IMR-90 (cell line): ENCODE data around the gene PEAK1. TPM values are rescaled to one million over a fixed set of nuclear protein-coding genes. Genes with fewer than 3 reads are reported as not detected.

ENCODE experiments used
- ATAC-seq: fragments of 200-7000 bp; cut with Tn5 transposase; 2 replicates; pipeline ENCODE4 v1.9.1; 2020; ENCODE audit warnings: low read depth, mild to moderate bottlenecking, moderate library complexity
- BruUV-seq: library from RNA; stranded (reverse); fragments of 400-500 nt; replicated peaks from 2 replicates; lab custom pipeline; 2021; lab: Mats Ljungman, UMichigan
- CTCF ChIA-PET: fragments of 300-600 bp; formaldehyde crosslinking; extraction: SDS; loops from one replicate; lab custom pipeline; 2021; ENCODE audit warnings: antibody characterized with exemption; lab: Yijun Ruan, JAX
- POLR2A ChIA-PET: fragments of 300-600 bp; sonication (Branson Sonifier 250); formaldehyde crosslinking; loops from one replicate; lab custom pipeline; 2022; ENCODE audit warnings: antibody characterized with exemption; ENCODE audit not compliant: unreplicated experiment; lab: Charles Lee
- DNase-seq: peaks from one replicate; pipeline ENCODE4 v3.0.0; 2013
- H2AFZ ChIP-seq: replicated peaks from 2 replicates; pipeline ENCODE3; 2013; ENCODE audit warnings: low read length, mild to moderate bottlenecking; ENCODE audit not compliant: poor library complexity
- H2AK5ac ChIP-seq: 2 replicates; pipeline ENCODE4 v1.6.1; 2013; ENCODE audit warnings: low read depth, low read length, inconsistent platforms
- H2AK9ac ChIP-seq: replicated peaks from 2 replicates; pipeline ENCODE3; 2013; ENCODE audit warnings: mild to moderate bottlenecking, low read depth, low read length, moderate library complexity; ENCODE audit not compliant: poor library complexity
- H2BK120ac ChIP-seq: 2 replicates; pipeline ENCODE4 v1.6.1; 2013; ENCODE audit warnings: low read depth, low read length, inconsistent platforms
- H2BK15ac ChIP-seq: 3 replicates; pipeline ENCODE4 v1.6.1; 2013; ENCODE audit warnings: low read depth, low read length, inconsistent platforms
- H2BK20ac ChIP-seq: 2 replicates; pipeline ENCODE4 v1.6.1; 2013; ENCODE audit warnings: low read depth, mild to moderate bottlenecking, inconsistent platforms, low read length, moderate library complexity
- H2BK5ac ChIP-seq: 2 replicates; pipeline ENCODE4 v1.6.1; 2013; ENCODE audit warnings: mild to moderate bottlenecking, low read depth, low read length, inconsistent platforms; ENCODE audit not compliant: poor library complexity, severe bottlenecking
- H3K14ac ChIP-seq: replicated peaks from 2 replicates; pipeline ENCODE4 v1.6.1; 2013; ENCODE audit warnings: low read depth, low read length, inconsistent platforms
- H3K18ac ChIP-seq: 2 replicates; pipeline ENCODE4 v1.6.1; 2013; ENCODE audit warnings: low read depth, low read length, control low read depth
- H3K23ac ChIP-seq: 2 replicates; pipeline ENCODE4 v1.6.1; 2013; ENCODE audit warnings: low read depth, low read length, inconsistent platforms
- H3K27ac ChIP-seq: 2 replicates; pipeline ENCODE4 v1.5.1; 2013; ENCODE audit warnings: mild to moderate bottlenecking, control low read depth, low read length; ENCODE audit not compliant: insufficient read depth
- H3K27me3 ChIP-seq: 2 replicates; pipeline ENCODE4 v1.6.1; 2013; ENCODE audit warnings: low read length; ENCODE audit not compliant: control insufficient read depth, insufficient read depth
- H3K36me3 ChIP-seq: 2 replicates; pipeline ENCODE4 v1.6.1; 2013; ENCODE audit warnings: low read length, mixed read lengths; ENCODE audit not compliant: control insufficient read depth, insufficient read depth
- H3K4ac ChIP-seq: 2 replicates; pipeline ENCODE4 v1.6.1; 2013; ENCODE audit warnings: low read depth, low read length, inconsistent platforms
- H3K4me1 ChIP-seq: 2 replicates; pipeline ENCODE4 v1.6.1; 2013; ENCODE audit warnings: low read length, mixed read lengths; ENCODE audit not compliant: control insufficient read depth, insufficient read depth
- H3K4me2 ChIP-seq: 2 replicates; pipeline ENCODE4 v1.6.1; 2013; ENCODE audit warnings: low read depth, mild to moderate bottlenecking, control low read depth, low read length, moderate library complexity
- H3K4me3 ChIP-seq: 2 replicates; pipeline ENCODE4 v1.5.1; 2013; ENCODE audit warnings: low read depth, mild to moderate bottlenecking, control low read depth, low read length, moderate library complexity; ENCODE audit not compliant: insufficient read depth
- H3K56ac ChIP-seq: 2 replicates; pipeline ENCODE4 v1.6.1; 2013; ENCODE audit warnings: low read length, inconsistent platforms; ENCODE audit not compliant: insufficient read depth; ENCODE audit errors: extremely low read depth
- H3K79me1 ChIP-seq, 2 experiments: 2 replicates each; pipeline ENCODE4 v1.6.1; 2013; ENCODE audit warnings: low read length in 2 of 2, inconsistent platforms in 1 of 2, low read depth in 1 of 2
- H3K9ac ChIP-seq: 2 replicates; pipeline ENCODE4 v1.6.1; 2013; ENCODE audit warnings: low read depth, low read length, control low read depth
- H3K9me1 ChIP-seq: 2 replicates; pipeline ENCODE4 v1.6.1; 2013; ENCODE audit warnings: low read length, inconsistent platforms; ENCODE audit not compliant: insufficient read depth
- H3K9me3 ChIP-seq: 2 replicates; pipeline ENCODE4 v1.6.1; 2013; ENCODE audit warnings: low read length; ENCODE audit not compliant: control insufficient read depth, insufficient read depth
- H4K20me1 ChIP-seq: 2 replicates; pipeline ENCODE4 v1.6.1; 2013; ENCODE audit warnings: low read length, inconsistent platforms; ENCODE audit not compliant: insufficient read depth
- H4K5ac ChIP-seq: 2 replicates; pipeline ENCODE4 v1.6.1; 2013; ENCODE audit warnings: mild to moderate bottlenecking, low read depth, low read length, control low read depth
- H4K8ac ChIP-seq, 2 experiments: 2 replicates each; pipeline ENCODE4 v1.6.1; 2013; ENCODE audit warnings: low read depth in 2 of 2, low read length in 2 of 2, control low read depth in 1 of 2, inconsistent platforms in 1 of 2
- H4K91ac ChIP-seq: 2 replicates; pipeline ENCODE4 v1.6.1; 2013; ENCODE audit warnings: low read depth, low read length, inconsistent platforms; ENCODE audit not compliant: insufficient read depth
- BHLHE40 ChIP-seq: fragments of 150-350 bp; IDR thresholded peaks from 2 replicates; pipeline ENCODE4 v1.6.1; 2016; ENCODE audit warnings: mild to moderate bottlenecking, low read depth, low read length
- CHD1 ChIP-seq: IDR thresholded peaks from 2 replicates; pipeline ENCODE4 v1.6.1; 2012; ENCODE audit warnings: low read depth, low read length, improper control_type of control experiment
- FOS ChIP-seq: fragments of 150-350 bp; IDR thresholded peaks from 2 replicates; pipeline ENCODE4 v1.6.1; 2016; ENCODE audit warnings: low read depth, low read length
- MAFK ChIP-seq: IDR thresholded peaks from 2 replicates; pipeline ENCODE4 v1.6.1; 2012; ENCODE audit warnings: low read depth, low read length, improper control_type of control experiment
- MAZ ChIP-seq: IDR thresholded peaks from 2 replicates; pipeline ENCODE4 v1.6.1; 2012; ENCODE audit warnings: low read depth, mild to moderate bottlenecking, low read length, improper control_type of control experiment, moderate library complexity, borderline replicate concordance
- MXI1 ChIP-seq: IDR thresholded peaks from 2 replicates; pipeline ENCODE4 v1.6.1; 2012; ENCODE audit warnings: low read depth, mild to moderate bottlenecking, low read length, moderate library complexity, borderline replicate concordance
- RCOR1 ChIP-seq: IDR thresholded peaks from 2 replicates; pipeline ENCODE4 v1.6.1; 2012; ENCODE audit warnings: mild to moderate bottlenecking, low read length, improper control_type of control experiment; ENCODE audit not compliant: insufficient replicate concordance
- RFX5 ChIP-seq: IDR thresholded peaks from 2 replicates; pipeline ENCODE4 v1.8.0; 2012; ENCODE audit warnings: low read depth, mild to moderate bottlenecking, low read length, moderate library complexity
- SMC3 ChIP-seq: fragments of 150-350 bp; IDR thresholded peaks from 2 replicates; pipeline ENCODE4 v1.6.1; 2016; ENCODE audit warnings: low read depth, mild to moderate bottlenecking, antibody characterized with exemption, low read length, moderate library complexity
- WGBS, 2 experiments: methylation state at CpG; one replicate each; pipeline versions ENCODE4 v1.1.5 to v1.1.7; 2013; ENCODE audit warnings: missing lambda C conversion rate in 2 of 2; ENCODE audit not compliant: insufficient read length in 1 of 2; ENCODE audit errors: extremely low coverage in 2 of 2; 5-methylcytosine and 5-hydroxymethylcytosine counted together
- dilution Hi-C: fragments of 300-500 bp; cut with HindIII; formaldehyde crosslinking; loops from one replicate; pipeline ENCODE4 v1.14.3; 2018; ENCODE audit warnings: low sequenced_read_pairs; ENCODE audit not compliant: unreplicated experiment
- in situ Hi-C: fragments of 300-500 bp; cut with MboI; formaldehyde crosslinking; loops from 3 replicates; pipeline ENCODE4 v1.14.3; 2019; ENCODE audit warnings: low sequenced_read_pairs, inconsistent platforms, mixed read lengths
- intact Hi-C: fragments of 100-400 bp; cut with micrococcal nuclease; formaldehyde crosslinking; loops from 2 replicates; pipeline ENCODE4 v1.10.0; 2022
- polyA plus RNA-seq, 3 experiments: library from polyadenylated mRNA; depleted of rRNA; stranded (reverse); fragments of >200 nt; gene quantifications; 2 replicates each; pipeline ENCODE4 v1.2.3, GENCODE V29; 2012; ENCODE audit warnings: low replicate concordance in 1 of 3
- total RNA-seq: library from RNA; depleted of rRNA; stranded (reverse); fragments of >200 nt; gene quantifications from 2 replicates; pipeline ENCODE4 v1.2.3, GENCODE V29; 2012
- TF ChIP-seq, protein P1 (sequence below): fragments of 150-350 bp; IDR thresholded peaks from 2 replicates; pipeline ENCODE4 v1.6.1; 2016; ENCODE audit warnings: low read depth, mild to moderate bottlenecking, low read length, moderate library complexity, borderline replicate concordance

Gene PEAK1
- total and polyA plus RNA-seq, 2 of the 4 experiments (the other 2 are of a cell fraction) = 21.5 to 43.9 TPM

DNA sequence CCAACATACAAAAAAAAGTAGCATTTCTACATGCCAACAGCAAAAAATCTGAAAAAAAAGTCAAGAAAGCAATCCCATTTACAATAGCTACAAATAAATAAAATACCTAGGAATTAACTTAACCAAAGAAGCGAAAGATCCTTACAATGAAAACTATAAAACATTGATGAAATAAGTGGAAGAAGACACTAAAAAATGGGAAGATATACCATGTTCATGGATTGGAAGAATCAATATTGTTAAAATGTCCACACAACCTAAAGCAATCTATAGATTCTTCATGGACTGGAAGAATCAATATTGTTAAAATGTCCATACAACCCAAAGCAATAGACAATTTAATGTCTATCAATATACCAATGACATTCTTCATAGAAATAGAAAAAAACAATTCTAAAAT is 21.0 kb downstream of the PEAK1 start:
- Histone ChIP-seq H3K79me1 (peaks cover 10 to 37% of the 10 kb centered on the region in 2 experiments; a peak in 3 of 4 replicates), H3K9me3 (peaks cover 8% of the 10 kb centered on the region), H3K4me3 (no peak overlapping the region), H3K56ac (no peak overlapping the region), H3K14ac (no peak overlapping the region), H4K20me1 (peaks cover 47% of the 10 kb centered on the region), H3K4me1 (peaks cover 3% of the 10 kb centered on the region), H3K36me3 (peaks cover 2% of the 10 kb centered on the region; the same call in 1 of the 2 replicates), H2BK20ac (no peak overlapping the region), H2AFZ (no peak overlapping the region), H2AK9ac (no peak overlapping the region), H4K8ac (no peak overlapping the region), H4K5ac (no peak overlapping the region), H3K4ac (no peak overlapping the region), H2BK15ac (no peak overlapping the region), H2AK5ac (no peak overlapping the region), H4K91ac (no peak overlapping the region), H2BK120ac (no peak overlapping the region), H2BK5ac (no peak overlapping the region), H3K9ac (no peak overlapping the region), H3K18ac (no peak overlapping the region), H3K27me3 (no peaks in the 10 kb centered on the region), H3K23ac (no peak overlapping the region), H3K9me1 (peaks cover 7% of the 10 kb centered on the region), H3K27ac (no peak overlapping the region), H3K4me2 (no peak overlapping the region)
- BruUV-seq = no TSS peak
- ChIA-PET CTCF (no interaction called here), POLR2A (no interaction called here)
- ATAC-seq (no peak), DNase-seq (no peak)
- in situ Hi-C loops = no loop called here
- TF ChIP-seq MAZ (no peak), BHLHE40 (no peak), RFX5 (no peak), MXI1 (no peak), MAFK (no peak), SMC3 (no peak), CHD1 (no peak), RCOR1 (no peak), FOS (no peak)
- TF ChIP-seq, protein P1, sequence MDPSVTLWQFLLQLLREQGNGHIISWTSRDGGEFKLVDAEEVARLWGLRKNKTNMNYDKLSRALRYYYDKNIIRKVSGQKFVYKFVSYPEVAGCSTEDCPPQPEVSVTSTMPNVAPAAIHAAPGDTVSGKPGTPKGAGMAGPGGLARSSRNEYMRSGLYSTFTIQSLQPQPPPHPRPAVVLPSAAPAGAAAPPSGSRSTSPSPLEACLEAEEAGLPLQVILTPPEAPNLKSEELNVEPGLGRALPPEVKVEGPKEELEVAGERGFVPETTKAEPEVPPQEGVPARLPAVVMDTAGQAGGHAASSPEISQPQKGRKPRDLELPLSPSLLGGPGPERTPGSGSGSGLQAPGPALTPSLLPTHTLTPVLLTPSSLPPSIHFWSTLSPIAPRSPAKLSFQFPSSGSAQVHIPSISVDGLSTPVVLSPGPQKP = no peak
- no CpG with 5 or more reads among the region's 1 CpG for WGBS, 2 experiments
- dilution Hi-C loops = no loop called here
- intact Hi-C loops = no loop called here
